ENCODE data around the gene INPP5B.
"Not testable (repeated sequence)": the region's sequence is repeated elsewhere in the genome, so short reads cannot be mapped to it uniquely, and the experiment has no call there.

INPP5B gene

GRCh38 chr1:37946703-37947360 lies at the start of gene INPP5B:
TSS of gene INPP5B (minus strand) at chr1:37947053. CDS start at chr1:37946308, 745 bp downstream.
- DNase-seq (ENCODE audit: low spot score), result peak; percentile 96

GRCh38 chr1:37995751-37996345 lies 49.0 kb upstream of the INPP5B start:
- peak; percentile 92 for DNase-seq (ENCODE audit: low spot score)

GRCh38 chr1:37994886-37995566 lies 48.2 kb upstream of the INPP5B start:
- DNase-seq (ENCODE audit: low spot score), result no peak

DNA sequence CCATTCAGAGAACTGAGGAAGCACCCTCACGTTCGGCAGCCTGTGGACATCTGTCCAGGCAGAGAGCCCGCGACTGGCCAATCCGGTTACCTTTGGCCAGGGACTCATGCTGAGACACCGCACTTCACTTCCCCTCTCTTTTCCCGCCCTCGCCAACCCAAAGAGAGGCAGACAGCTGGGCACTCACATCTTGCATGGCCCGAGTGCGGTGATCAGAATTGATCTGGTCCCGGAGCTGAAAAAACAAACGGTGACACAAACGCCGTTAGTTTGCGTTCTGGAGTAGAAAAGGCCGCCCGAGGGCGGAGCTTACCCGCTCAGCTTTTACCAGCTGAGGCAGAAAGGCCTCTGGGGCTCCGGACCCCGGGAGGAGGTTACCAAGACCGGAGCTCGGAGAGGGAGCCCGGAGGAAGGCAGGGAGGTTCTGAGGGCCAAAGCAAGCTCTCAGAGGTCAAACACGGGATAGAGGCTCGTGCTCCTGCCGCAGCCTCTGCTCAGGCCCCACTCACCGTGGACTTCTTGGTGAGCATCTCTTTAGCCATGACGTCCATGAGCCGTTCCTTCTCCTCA lies 42.6 kb upstream of the INPP5B start:
- DNase-seq (ENCODE audit: low spot score), result peak; percentile 44

- DNase-seq (ENCODE audit: low spot score), result no peak
Observed at GRCh38 chr1:37987679-37988078, 40.8 kb upstream of the INPP5B start.

DNA sequence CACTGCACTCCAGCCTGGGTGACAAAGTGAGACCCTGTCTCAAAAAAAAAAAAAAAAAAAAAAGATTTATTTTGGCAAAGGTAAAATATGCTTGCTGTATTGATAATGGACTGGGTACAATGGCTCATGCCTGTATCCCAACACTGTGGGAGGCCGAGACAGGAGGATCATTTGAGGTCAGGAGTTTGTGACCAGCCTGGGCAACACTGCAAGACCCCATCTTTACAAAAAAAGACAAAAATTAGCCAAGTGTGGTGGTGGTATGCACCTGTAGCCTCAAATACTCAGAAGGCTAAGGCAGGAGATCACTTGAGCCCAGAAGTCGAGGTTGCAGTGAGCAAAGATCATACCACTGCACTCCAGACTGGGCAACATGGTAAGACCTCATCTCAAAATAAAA lies 36.7 kb upstream of the INPP5B start:
- no peak for DNase-seq (ENCODE audit: low spot score)

DNA sequence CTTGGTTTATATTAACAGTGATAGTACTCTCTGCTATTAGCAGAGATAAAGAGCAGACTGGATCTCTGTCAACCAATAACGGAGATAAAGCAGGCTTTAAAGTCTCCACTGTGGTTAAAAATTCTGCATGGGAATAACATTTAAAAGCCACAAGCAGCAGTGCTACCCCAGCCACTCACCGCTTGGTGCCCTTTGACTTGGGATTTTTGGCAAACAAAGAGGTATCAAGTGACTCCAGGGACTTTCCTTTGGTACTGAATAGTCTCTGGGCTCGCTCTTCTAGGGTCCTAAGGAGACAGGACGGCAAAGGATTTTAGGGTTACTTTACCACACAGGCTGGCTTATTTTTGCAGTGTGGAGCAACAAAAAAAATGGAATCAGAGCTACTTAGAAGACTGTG lies 31.7 kb upstream of the INPP5B start:
- no peak for DNase-seq (ENCODE audit: low spot score)

DNA sequence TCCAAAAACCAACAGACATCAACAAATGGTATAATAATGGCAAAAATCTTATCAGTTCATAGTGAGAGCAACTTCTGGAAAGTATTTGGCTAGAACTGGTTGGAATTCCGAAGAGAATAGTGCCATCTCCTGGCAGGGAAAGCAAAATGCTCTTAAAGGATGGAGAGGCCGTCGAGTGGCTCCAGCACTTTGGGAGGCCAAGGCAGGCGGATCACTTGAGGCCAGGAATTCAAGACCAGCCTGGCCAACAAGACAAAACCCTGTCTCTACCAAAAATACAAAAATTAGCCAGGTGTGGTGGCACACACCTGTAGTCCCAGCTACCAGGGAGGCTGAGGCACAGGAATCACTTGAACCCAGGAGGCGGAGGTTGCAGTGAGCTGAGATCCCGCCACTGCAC lies 28.2 kb upstream of the INPP5B start:
- DNase-seq (ENCODE audit: low spot score), result peak; percentile 69

DNA sequence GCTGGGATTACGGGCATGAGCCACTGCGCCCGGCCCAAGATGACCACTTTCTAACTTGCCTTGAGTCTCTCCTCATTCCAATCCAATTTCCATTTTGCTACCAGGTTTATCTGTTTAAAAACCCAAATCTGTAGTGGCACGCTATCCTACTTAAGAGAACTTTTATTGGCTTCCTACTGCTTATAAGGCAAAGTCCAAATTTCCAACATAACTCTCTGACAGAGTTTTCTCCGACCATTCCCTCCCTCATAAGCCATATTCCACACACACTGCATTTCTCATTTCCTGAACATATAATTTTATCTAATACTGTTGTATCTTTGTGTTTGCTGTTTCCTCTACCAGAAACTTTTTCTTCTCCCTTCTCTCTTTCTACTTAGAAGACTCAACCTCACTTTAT lies 27.7 kb upstream of the INPP5B start:
- no peak for DNase-seq (ENCODE audit: low spot score)

DNA sequence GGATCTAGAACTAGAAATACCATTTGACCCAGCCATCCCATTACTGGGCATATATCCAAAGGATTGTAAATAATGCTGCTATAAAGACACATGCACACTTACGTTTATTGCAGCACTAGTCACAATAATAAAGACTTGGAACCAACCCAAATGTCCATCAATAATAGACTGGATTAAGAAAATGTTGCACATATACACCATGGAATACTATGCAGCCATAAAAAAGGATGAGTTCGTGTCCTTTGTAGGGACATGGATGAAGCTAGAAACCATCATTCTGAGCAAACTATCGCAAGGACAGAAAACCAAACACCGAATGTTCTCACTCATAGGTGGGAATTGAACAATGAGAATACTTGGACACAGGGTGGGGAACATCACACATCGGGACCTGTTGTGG lies 26.8 kb upstream of the INPP5B start:
- DNase-seq (ENCODE audit: low spot score), result not testable (repeated sequence)

GRCh38 chr1:37965301-37965700 lies 18.4 kb upstream of the INPP5B start:
- DNase-seq (ENCODE audit: low spot score), result no peak

- not testable (repeated sequence) for DNase-seq (ENCODE audit: low spot score)
Observed at GRCh38 chr1:37964106-37964505, 17.3 kb upstream of the INPP5B start.

DNA sequence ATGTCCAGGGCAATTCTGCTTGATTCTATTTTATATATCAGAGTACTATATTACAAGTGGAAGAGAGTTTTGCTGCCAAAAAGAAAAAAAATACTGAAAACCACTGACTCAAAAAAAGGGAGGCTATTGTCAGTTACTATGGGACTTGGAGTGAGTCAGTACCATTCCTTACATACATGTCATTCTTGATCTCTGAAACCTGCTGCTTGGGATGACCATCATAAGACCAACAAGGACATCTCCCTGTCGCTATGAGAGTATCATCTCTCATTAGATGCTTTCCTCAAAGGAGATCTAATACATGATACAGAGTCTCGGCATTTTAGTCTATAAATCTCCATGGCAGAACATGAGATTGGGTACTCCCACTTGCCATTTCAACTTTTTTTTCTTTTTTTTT lies 11.8 kb upstream of the INPP5B start:
- peak; percentile 86 for DNase-seq (ENCODE audit: low spot score)

- no peak for DNase-seq (ENCODE audit: low spot score)
Observed at GRCh38 chr1:37955685-37956084, 8.8 kb upstream of the INPP5B start.

GRCh38 chr1:37954316-37954971 lies 7.6 kb upstream of the INPP5B start:
- DNase-seq (ENCODE audit: low spot score), result no peak

- no peak for DNase-seq (ENCODE audit: low spot score)
Observed at GRCh38 chr1:37952738-37953137, 5.9 kb upstream of the INPP5B start.

DNA sequence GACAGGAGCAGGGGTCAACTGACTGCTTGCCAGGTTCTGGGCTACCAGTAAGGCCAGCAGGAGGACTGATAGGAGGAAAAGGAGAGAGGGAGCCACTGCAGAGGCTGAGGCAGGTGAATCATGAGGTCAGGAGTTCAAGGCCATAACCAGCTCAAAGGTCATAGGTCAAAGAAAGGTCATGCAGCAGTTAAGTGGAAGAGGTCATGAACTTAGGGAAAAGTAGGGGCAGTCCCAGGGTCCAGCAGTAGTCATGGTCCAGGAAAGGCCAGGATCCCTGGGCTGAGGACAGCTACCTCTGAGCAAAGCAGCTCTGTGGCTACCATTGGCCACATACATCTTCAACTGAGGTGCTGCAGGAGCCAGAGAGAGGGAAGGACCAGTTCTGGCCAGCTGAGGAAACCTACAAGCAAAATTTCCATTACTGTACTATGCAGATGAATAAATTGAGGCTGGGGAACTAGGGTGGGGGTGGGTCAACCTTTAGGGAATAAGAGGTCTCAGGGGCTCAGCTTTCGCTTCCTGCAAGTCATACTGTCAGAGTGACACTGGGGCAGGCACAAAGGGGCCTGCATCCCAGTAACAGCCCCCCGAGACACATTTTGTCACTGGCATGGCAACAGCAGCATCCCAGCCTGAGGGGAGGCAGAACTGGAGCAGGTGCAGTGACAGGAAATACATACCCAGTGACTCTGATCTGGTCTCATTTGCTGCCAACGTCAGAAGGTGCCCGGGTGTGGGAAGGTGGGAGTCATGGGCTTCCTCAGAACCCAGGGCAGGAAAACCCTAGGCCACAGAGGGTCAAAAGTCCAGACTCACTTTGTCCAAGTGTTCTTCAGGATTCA lies 5.2 kb upstream of the INPP5B start:
- DNase-seq (ENCODE audit: low spot score), result no peak

DNA sequence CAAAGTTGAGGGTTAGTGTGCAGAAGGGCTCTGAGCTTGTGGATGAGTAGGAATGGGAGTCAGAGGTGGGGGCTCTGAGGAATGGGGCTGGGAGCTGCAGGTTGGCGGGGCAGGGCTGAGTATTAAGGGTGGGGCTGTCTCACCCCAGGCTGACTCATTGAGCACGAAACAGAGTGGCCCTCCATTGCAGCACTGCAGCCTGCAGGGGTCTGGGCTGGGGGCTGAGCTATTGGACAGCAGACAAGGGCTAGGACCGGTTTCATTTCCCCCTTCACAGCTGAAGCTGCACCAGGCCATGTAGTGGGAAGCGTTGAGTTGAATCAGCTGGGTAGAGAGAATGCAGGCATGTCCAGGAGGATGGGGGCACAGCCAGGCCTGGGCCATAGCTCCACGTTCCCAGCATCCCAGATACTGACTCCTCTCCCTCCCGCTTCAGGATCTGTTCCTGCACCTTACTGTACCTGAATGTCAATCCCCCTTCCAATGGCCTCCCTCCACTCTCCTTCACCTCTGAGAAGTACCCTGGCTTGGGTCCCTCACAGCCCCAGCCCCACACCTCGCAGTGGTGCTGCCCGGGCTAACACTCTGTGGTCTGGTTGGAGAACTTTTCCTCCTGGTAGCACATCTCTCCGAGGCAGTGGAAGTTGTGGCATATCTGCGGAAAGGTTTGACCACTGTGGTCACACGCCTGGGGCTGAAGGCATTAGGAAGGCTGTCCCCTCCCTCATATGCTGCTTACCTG lies 4.4 kb upstream of the INPP5B start:
- no peak for DNase-seq (ENCODE audit: low spot score)

DNA sequence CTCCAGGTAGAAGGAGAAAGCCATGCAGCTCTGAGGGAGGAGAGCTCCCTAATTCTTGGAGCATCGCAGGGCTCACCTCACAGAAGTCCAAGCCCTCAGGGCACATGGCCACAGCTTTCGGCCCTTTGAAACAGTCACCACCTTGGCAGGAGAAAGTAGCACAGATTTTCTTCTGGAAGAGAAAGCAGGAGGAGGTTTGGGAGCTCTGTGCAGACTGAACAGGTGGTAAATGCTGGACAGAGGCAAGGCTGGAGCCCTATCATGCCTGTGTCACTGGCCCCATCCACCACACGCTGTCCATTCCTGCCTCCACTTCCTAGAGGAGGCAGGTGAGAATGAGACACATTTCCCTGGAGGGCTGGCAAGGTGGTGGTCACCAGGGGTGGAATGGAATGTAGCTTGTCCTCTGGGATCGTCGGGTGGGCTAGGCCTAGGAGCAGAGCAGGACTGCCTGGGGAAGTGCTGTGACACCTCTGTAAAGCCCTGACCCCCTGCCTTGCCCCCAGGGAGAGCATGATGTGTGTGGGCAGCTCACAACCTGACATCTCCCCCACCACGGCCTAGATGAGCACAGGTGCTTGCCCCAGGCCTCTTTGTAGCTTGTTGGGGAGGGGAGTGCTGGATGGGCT lies 2.8 kb upstream of the INPP5B start:
- no peak for DNase-seq (ENCODE audit: low spot score)

GRCh38 chr1:37948841-37949240 lies 2.0 kb upstream of the INPP5B start:
- no peak for DNase-seq (ENCODE audit: low spot score)

Data from AG20443 (cell line).